Measurements from ENCODE around the gene MPIG6B.
A peak's percentile ranks its signal among the peaks of the same experiment; 100 is the strongest.

MPIG6B gene

GRCh38 chr6:31739639-31740396 is 16.6 kb downstream of the MPIG6B start, which contains the start of gene MSH5:
Gene MSH5 (plus strand): TSS chr6:31740005. CDS start chr6:31740467, 462 bp downstream.
- DNase-seq: peak; percentile 100

- DNase-seq: no peak
These were observed 17.4 kb downstream of the MPIG6B start for GRCh38 chr6:31740397-31741223.

- DNase-seq: no peak
These were observed 18.6 kb downstream of the MPIG6B start for GRCh38 chr6:31741815-31742214.

GRCh38 chr6:31742894-31743293 is 19.7 kb downstream of the MPIG6B start:
- no peak for DNase-seq

DNA sequence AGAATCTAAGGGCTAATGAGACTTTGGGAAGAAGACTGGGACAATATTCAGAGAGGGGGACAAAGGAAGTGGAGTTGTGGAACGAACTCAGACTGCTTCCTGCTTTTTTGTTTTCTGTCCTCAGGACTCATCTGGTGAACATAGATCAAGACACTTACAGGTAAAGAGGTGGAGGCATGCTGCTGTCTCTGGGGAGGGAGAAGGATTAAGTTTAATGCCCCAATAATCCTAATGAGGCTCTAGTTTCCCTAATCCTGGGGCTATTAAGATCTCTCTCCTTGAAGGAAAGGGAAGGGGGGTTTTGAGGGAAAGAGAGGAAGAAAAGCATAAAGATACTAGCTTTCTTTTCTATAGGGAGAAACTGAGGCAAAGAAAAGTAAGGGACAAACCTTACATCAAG is 21.2 kb downstream of the MPIG6B start:
- no peak for DNase-seq

- no peak for DNase-seq
These were observed 26.3 kb downstream of the MPIG6B start for GRCh38 chr6:31749301-31750036.

- DNase-seq: peak; percentile 65
These were observed 27.3 kb downstream of the MPIG6B start for GRCh38 chr6:31750411-31751022.

- DNase-seq: peak; percentile 80
These were observed 29.7 kb downstream of the MPIG6B start for GRCh38 chr6:31752739-31753319.

GRCh38 chr6:31758281-31758680 is 35.1 kb downstream of the MPIG6B start:
- no peak for DNase-seq

DNA sequence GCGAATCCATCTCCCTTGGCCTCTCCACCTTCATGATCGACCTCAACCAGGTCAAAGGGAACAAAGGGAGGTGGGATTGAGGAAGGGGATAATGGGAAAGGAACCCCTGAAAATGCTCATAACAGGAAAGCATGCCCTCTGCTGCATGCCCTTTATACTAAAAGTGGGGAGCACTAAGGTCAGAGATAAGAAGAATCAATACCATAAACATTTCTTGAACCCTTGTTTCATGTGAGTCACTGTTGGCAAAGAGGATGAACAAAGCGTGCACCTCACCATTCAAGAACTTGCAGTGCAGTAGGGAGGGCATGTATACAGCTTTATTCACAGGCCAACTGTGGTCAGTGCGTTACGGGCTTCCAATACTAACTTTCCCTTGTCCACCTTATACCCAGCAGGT is 37.6 kb downstream of the MPIG6B start:
- no peak for DNase-seq

GRCh38 chr6:31761343-31761742 is 38.2 kb downstream of the MPIG6B start:
- DNase-seq: no peak

DNA sequence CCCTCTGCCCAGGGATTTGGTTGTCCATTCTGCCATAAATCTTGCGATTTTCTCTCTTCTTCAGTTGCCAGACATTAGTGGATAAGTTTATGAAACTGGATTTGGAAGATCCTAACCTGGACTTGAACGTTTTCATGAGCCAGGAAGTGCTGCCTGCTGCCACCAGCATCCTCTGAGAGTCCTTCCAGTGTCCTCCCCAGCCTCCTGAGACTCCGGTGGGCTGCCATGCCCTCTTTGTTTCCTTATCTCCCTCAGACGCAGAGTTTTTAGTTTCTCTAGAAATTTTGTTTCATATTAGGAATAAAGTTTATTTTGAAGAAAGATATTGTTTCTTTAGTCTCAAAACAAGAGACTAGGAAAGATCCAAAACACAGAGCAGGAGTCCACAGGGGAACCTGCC is 39.2 kb downstream of the MPIG6B start, which contains the start of gene SAPCD1:
Gene SAPCD1, plus strand, starts transcription at position 301 of the 400 bp plus-strand sequence. CDS start 399 bp downstream, outside the sequence.
- no peak for DNase-seq

DNA sequence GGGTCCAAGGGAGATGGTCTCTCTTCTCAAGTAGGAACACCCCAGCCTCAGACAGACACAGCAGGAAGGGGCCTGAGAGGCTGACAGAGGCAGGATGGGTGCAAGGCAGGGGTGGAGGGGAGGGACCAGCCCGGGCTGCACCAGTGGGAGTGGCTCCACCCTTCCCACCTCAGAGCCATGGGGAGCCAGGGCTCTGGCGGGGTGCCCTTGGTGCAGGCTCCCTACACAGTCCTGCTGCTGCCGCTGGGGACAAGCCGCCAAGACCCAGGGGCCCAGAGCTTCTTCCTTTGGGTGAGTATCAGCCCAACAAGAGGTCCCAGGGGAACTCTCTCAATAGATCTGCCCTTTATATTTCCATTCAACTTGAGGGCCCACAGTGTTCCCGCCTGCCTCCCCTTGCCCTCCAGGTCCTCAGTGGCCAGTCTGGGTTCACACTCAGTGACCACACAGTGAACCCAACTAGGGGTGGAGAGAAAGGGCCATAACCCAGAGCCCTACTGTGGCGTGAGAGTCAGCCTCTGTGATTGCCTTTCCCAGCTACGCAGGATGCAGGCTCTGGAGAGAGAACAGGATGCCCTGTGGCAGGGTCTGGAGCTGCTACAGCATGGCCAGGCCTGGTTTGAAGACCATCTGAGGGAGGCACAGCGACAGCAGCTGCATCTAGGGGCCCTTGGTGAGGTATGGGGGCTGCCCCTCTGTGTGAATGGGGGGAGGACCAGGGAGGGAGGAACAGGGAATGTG is 39.9 kb downstream of the MPIG6B start:
- DNase-seq: no peak

GRCh38 chr6:31763619-31763940 is 40.4 kb downstream of the MPIG6B start:
- peak; percentile 62 for DNase-seq

- DNase-seq: no peak
These were observed 41.0 kb downstream of the MPIG6B start for GRCh38 chr6:31764198-31764597.

GRCh38 chr6:31765559-31765909 is 42.4 kb downstream of the MPIG6B start:
- no peak for DNase-seq

- DNase-seq: no peak
These were observed 43.0 kb downstream of the MPIG6B start for GRCh38 chr6:31765910-31766794.

GRCh38 chr6:31767096-31767645 is 44.0 kb downstream of the MPIG6B start:
- DNase-seq: no peak

DNA sequence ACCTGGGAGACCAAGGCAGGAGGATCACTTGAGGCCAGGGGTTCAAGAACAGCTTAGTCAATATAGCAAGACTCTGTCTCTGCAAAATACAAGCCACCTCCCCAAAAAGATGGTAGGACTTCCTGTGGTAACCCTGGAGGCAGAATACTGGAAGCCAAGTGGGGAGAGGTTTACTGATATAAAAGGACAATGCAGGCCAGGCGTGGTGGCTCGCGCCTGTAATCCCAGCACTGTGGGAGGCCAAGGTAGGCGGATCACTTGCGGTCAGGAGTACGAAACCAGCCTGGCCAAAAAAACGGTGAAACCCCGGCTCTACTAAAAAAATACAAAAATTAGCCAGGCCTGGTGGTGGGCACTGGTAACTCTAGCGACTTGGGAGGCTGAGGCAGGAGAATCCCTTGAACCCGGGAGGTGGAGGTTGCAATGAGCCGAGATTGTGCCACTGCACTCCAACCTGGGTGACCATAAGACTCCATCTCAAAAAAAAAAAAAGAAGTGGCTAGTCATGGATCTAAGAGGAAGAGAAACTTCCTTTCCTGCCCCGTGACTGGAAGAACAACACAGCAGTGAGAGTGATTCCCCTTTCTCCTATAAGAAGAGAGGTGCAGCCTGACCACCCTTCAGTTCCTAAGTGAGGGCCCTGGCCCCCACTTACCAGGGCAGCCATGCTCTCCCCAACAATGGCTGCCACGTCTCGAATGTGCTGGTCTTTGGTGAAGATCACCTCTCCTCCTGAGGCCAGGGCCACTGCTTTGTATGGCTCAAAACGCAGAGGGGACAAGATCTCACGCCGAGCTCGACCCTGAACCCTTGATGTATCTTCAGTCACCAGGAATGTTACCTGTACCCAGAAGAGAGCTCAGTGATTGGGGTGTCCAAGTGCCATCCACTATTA is 45.4 kb downstream of the MPIG6B start:
- DNase-seq: no peak
